K562 (cell line): Measurements from ENCODE around the gene LLCFC1. TPM values are rescaled to one million over a fixed set of nuclear protein-coding genes. Genes with fewer than 3 reads are reported as not detected.

Experiments used
- ATAC-seq: fragments of 200-7000 bp; cut with Tn5 transposase; 3 replicates; pipeline ENCODE4 v1.9.1; 2020; ENCODE audit warnings: moderate library complexity
- BruUV-seq: library from RNA; stranded (reverse); fragments of 400-500 nt; replicated peaks from 2 replicates; lab custom pipeline; 2021; lab: Mats Ljungman, UMichigan
- CTCF ChIA-PET: fragments of 300-600 bp; formaldehyde crosslinking; extraction: SDS; loops from one replicate; lab custom pipeline; 2021; ENCODE audit warnings: low intra/inter-chr PET ratio; lab: Yijun Ruan, JAX
- POLR2A ChIA-PET: fragments of 300-600, 350-650 bp; sonication (Branson Sonifier 250); formaldehyde crosslinking; extraction: SDS; loops from one replicate; lab custom pipeline; 2021; ENCODE audit warnings: antibody characterized with exemption, inconsistent platforms; lab: Yijun Ruan, JAX
- DNase-seq, 4 experiments: peaks; one replicate each; pipeline versions ENCODE4 v3.0.0 to v3.0.0-alpha.2; 2011 to 2018; ENCODE audit warnings: low spot score in 3 of 4, mixed read lengths in 3 of 4; ENCODE audit errors: extremely low read depth in 1 of 4
- FAIRE-seq: peaks from 2 replicates; lab custom pipeline; 2011; peaks lifted over from hg19 to GRCh38; lab: Jason Lieb, UNC
- H2AFZ ChIP-seq: 2 replicates; pipeline ENCODE4 v1.6.0; 2011; ENCODE audit warnings: low read depth, low read length, control low read depth, inconsistent platforms
- H3K27ac ChIP-seq: fragments of 200-600 bp; 3 replicates; pipeline ENCODE4 v1.8.0; 2011; ENCODE audit warnings: low read depth, mild to moderate bottlenecking, control low read depth, inconsistent platforms, low read length, moderate library complexity, mixed read lengths; ENCODE audit errors: extremely low read depth
- H3K27me3 ChIP-seq, 2 experiments: fragments of 300-600 bp in 1 of 2; 2 replicates in 1 of 2; 3 replicates in 1 of 2; pipeline versions ENCODE4 v1.6.0 to v1.8.0; 2011; ENCODE audit warnings: inconsistent platforms in 2 of 2, low read length in 2 of 2, mild to moderate bottlenecking in 1 of 2, mixed read lengths in 1 of 2, moderate library complexity in 1 of 2; ENCODE audit not compliant: control insufficient read depth in 2 of 2, insufficient read depth in 2 of 2
- H3K36me3 ChIP-seq: fragments of 300-600 bp; 3 replicates; pipeline ENCODE4 v1.8.0; 2011; ENCODE audit warnings: mild to moderate bottlenecking, low read length, inconsistent platforms; ENCODE audit not compliant: control insufficient read depth, insufficient read depth
- H3K4me1 ChIP-seq, 2 experiments: fragments of 200-600 bp in 1 of 2; replicated peaks in 1 of 2; 2 replicates in 1 of 2; 3 replicates in 1 of 2; pipeline versions ENCODE4 v1.5.1 to v1.8.0; 2011; ENCODE audit warnings: inconsistent platforms in 2 of 2, low read length in 2 of 2, mild to moderate bottlenecking in 1 of 2, mixed read lengths in 1 of 2, moderate library complexity in 1 of 2; ENCODE audit not compliant: control insufficient read depth in 2 of 2, insufficient read depth in 2 of 2
- H3K4me2 ChIP-seq: 2 replicates; pipeline ENCODE4 v1.6.1; 2011; ENCODE audit warnings: low read length, control low read depth, inconsistent platforms, mixed read lengths; ENCODE audit not compliant: insufficient read depth
- H3K4me3 ChIP-seq: fragments of 200-600 bp; sonication (generic), shearing (Covaris generic); 2 replicates; pipeline ENCODE4 v1.5.1; 2016; ENCODE audit warnings: control low read depth, inconsistent platforms
- H3K79me2 ChIP-seq: fragments of 200-600 bp; 3 replicates; pipeline ENCODE4 v1.8.0; 2011; ENCODE audit warnings: low read length, inconsistent platforms; ENCODE audit not compliant: control insufficient read depth, insufficient read depth
- H3K9ac ChIP-seq, 2 experiments: 2 replicates each; pipeline versions ENCODE4 v1.6.0 to v1.6.1; 2011; ENCODE audit warnings: low read depth in 2 of 2, low read length in 2 of 2, control low read depth in 1 of 2, inconsistent platforms in 1 of 2, mild to moderate bottlenecking in 1 of 2, mixed read lengths in 1 of 2; ENCODE audit not compliant: insufficient read depth in 1 of 2
- H3K9me1 ChIP-seq: one replicate; pipeline ENCODE4 v1.6.0; 2011; ENCODE audit warnings: inconsistent platforms, mild to moderate bottlenecking, low read length, moderate library complexity; ENCODE audit not compliant: control insufficient read depth, insufficient read depth
- H3K9me3 ChIP-seq: replicated peaks from 2 replicates; pipeline ENCODE4 v1.5.1; 2011; ENCODE audit warnings: low read depth, low read length, inconsistent platforms; ENCODE audit not compliant: control insufficient read depth, insufficient read depth
- H4K20me1 ChIP-seq: replicated peaks from 2 replicates; pipeline ENCODE4 v1.6.1; 2011; ENCODE audit warnings: low read length, inconsistent platforms, mixed read lengths; ENCODE audit not compliant: control insufficient read depth, insufficient read depth
- ARID2 ChIP-seq: fragments of 450-650 bp; IDR thresholded peaks from 2 replicates; pipeline ENCODE4 v1.6.1; 2017; ENCODE audit warnings: antibody characterized with exemption, mild to moderate bottlenecking
- BMI1 ChIP-seq: fragments of 150-350 bp; IDR thresholded peaks from 2 replicates; pipeline ENCODE4 v1.6.1; 2014; ENCODE audit warnings: low read length
- CBX5 ChIP-seq: IDR thresholded peaks from 2 replicates; pipeline ENCODE4 v1.6.1; 2014; ENCODE audit warnings: low read depth, borderline replicate concordance
- CHCHD3 ChIP-seq: fragments of 250-450 bp; sonication (Bioruptor Pico); IDR thresholded peaks from 2 replicates; pipeline ENCODE4 v2.1.2; 2022; ENCODE audit warnings: mild to moderate bottlenecking
- E2F8 ChIP-seq: fragments of 450-650 bp; IDR thresholded peaks from 2 replicates; pipeline ENCODE4 v1.7.1; 2018; ENCODE audit warnings: mild to moderate bottlenecking, low read depth; ENCODE audit not compliant: partially characterized antibody
- FOXK2 ChIP-seq, 2 experiments: fragments of 450-650 bp; IDR thresholded peaks in 1 of 2; conservative IDR thresholded peaks in 1 of 2; 2 replicates each; pipeline ENCODE4 v1.6.1; 2016; ENCODE audit warnings: low read depth in 2 of 2, mild to moderate bottlenecking in 1 of 2
- FOXP4 ChIP-seq: sonication (generic); formaldehyde crosslinking; IDR thresholded peaks from 2 replicates; pipeline ENCODE4 v1.8.0; 2022; ENCODE audit warnings: mild to moderate bottlenecking, missing genetic modification reagents, borderline replicate concordance
- MYBL2 ChIP-seq, 2 experiments: fragments of 450-650 bp in 1 of 2; sonication (generic) in 1 of 2; formaldehyde crosslinking in 1 of 2; IDR thresholded peaks; 2 replicates each; pipeline versions ENCODE4 v1.6.1 to v1.8.1; 2017 to 2022; ENCODE audit warnings: borderline replicate concordance in 1 of 2, inconsistent platforms in 1 of 2, low read depth in 1 of 2, mild to moderate bottlenecking in 1 of 2, missing genetic modification reagents in 1 of 2, moderate library complexity in 1 of 2
- PHF8 ChIP-seq: fragments of 200-600 bp; sonication (generic); IDR thresholded peaks from 2 replicates; pipeline ENCODE4 v1.6.1; 2012; ENCODE audit warnings: mixed run types, mild to moderate bottlenecking, inconsistent platforms, low read length, moderate library complexity, borderline replicate concordance
- PTBP1 ChIP-seq: fragments of 200-400 bp; formaldehyde crosslinking; IDR thresholded peaks from 2 replicates; pipeline ENCODE4 v1.6.1; 2017; ENCODE audit warnings: low read depth, low read length
- SRF ChIP-seq, 2 experiments: fragments of 250-450, 450-650 bp in 1 of 2; sonication (Bioruptor Pico) in 1 of 2; sonication (generic) in 1 of 2; formaldehyde crosslinking; IDR thresholded peaks; 2 replicates each; pipeline versions ENCODE4 v1.5.0 to v1.5.1; 2020 to 2022; ENCODE audit warnings: mild to moderate bottlenecking in 1 of 2, missing genetic modification reagents in 1 of 2
- THRA ChIP-seq: fragments of 450-650 bp; IDR thresholded peaks from 2 replicates; pipeline ENCODE4 v1.6.1; 2017; ENCODE audit warnings: mild to moderate bottlenecking, moderate library complexity
- ZEB2 ChIP-seq: fragments of 450-650 bp; IDR thresholded peaks from 2 replicates; pipeline ENCODE4 v1.6.1; 2016
- ZFP30 ChIP-seq: fragments of 250-450 bp; sonication (Bioruptor Pico); IDR thresholded peaks from 2 replicates; pipeline ENCODE4 v1.8.0; 2022; ENCODE audit warnings: moderate library complexity, mild to moderate bottlenecking, inconsistent platforms, borderline replicate concordance
- ZNF197 ChIP-seq: fragments of 200-800 bp; sonication (Bioruptor generic); IDR thresholded peaks from 2 replicates; pipeline ENCODE4 v1.6.1; 2016; ENCODE audit warnings: low read depth, missing genetic modification characterization, missing compliant biosample characterization
- ZNF217 ChIP-seq: sonication (generic); formaldehyde crosslinking; IDR thresholded peaks from 2 replicates; pipeline ENCODE4 v1.8.0; 2022; ENCODE audit warnings: mild to moderate bottlenecking, missing genetic modification reagents
- ZNF23 ChIP-seq: fragments of 250-450 bp; sonication (Bioruptor Pico); IDR thresholded peaks from 2 replicates; pipeline ENCODE4 v1.4.0; 2020; ENCODE audit warnings: mild to moderate bottlenecking
- WGBS: fragments of 100-300 bp; shearing (Covaris generic); methylation state at CpG from one replicate; pipeline ENCODE4 v1.1.6; 2016; ENCODE audit warnings: low coverage, mixed read lengths; ENCODE audit not compliant: insufficient coverage; ENCODE audit errors: missing lambda C conversion rate; 5-methylcytosine and 5-hydroxymethylcytosine counted together
- in situ Hi-C: fragments of 300-500 bp; cut with MboI; formaldehyde crosslinking; loops from 4 replicates; pipeline ENCODE4 v1.15.0; 2018; ENCODE audit warnings: inconsistent platforms, mixed read lengths
- intact Hi-C: fragments of 100-400 bp; cut with micrococcal nuclease; formaldehyde crosslinking; loops from 2 replicates; pipeline ENCODE4 v1.14.2; 2022
- polyA plus RNA-seq, 8 experiments: library from polyadenylated mRNA; depleted of rRNA in 4 of 8; stranded (reverse) in 5 of 8; unstranded in 3 of 8; fragments of >200 nt; fragmentation: Nextera tagmentation in 2 of 8; fragmentation: Illumina TruSeq in 1 of 8; extraction: Ambion mirVana in 2 of 8; extraction: Trizol in 1 of 8; gene quantifications; 2 replicates each; pipeline versions ENCODE4 v1.2.1 to v1.2.3, GENCODE V29; 2011 to 2014; ENCODE audit warnings: inconsistent platforms in 1 of 8, missing spikeins in 1 of 8
- total RNA-seq, 7 experiments: library from RNA; depleted of rRNA in 6 of 7; stranded (reverse); fragments of >200 nt in 6 of 7; fragmentation: Illumina TruSeq in 2 of 7; extraction: Trizol in 2 of 7; gene quantifications; 2 replicates each; pipeline versions ENCODE4 v1.2.1 to v1.2.3, GENCODE V29; 2011 to 2021; ENCODE audit warnings: low replicate concordance in 1 of 7

The LLCFC1 gene
- total and polyA plus RNA-seq, 9 of the 15 experiments (the other 6 are each of a cell fraction or from before 2014, with no cell fraction given) = not detected

GRCh38 chr7:142915315-142915714, 24.0 kb upstream of the LLCFC1 start:
- Histone ChIP-seq H3K4me2 (no peak overlapping the region), H3K36me3 (no peaks in the 10 kb centered on the region), H3K9me1 (no peaks in the 10 kb centered on the region), H3K79me2 (no peaks in the 10 kb centered on the region), H3K9ac (no peak overlapping the region), H3K4me3 (no peak overlapping the region), H3K27me3 (peaks cover 8 to 48% of the 10 kb centered on the region in 2 experiments; a peak in 4 of 5 replicates), H3K27ac (no peak overlapping the region), H3K9me3 (no peaks in the 10 kb centered on the region), H4K20me1 (no peaks in the 10 kb centered on the region), H2AFZ (no peak overlapping the region), H3K4me1 (no peaks in the 10 kb centered on the region)
- WGBS = under 1% methylated on average over 8 of the region's 8 CpGs
- ATAC-seq (peak; percentile 35; the same call in 1 of the 3 replicates), DNase-seq (no peak), FAIRE-seq (no peak)
- BruUV-seq = no TSS peak
- POLR2A ChIA-PET = interaction anchor here (0.8 kb wide), 1 partner anchor 13 kb away, joined by 3 read pairs; no protein-coding TSS in a partner anchor
- in situ Hi-C loops (no loop called here), intact Hi-C loops (no loop called here)
- CTCF ChIA-PET = no interaction called here
- TF ChIP-seq ZNF197 (no peak), ZEB2 (no peak), BMI1 (no peak), FOXK2 (conservative IDR thresholded peaks at IDR 0.05 in 1 of 2, IDR thresholded peaks at IDR 0.05 in 1 of 2; ENCODE audit: low read depth in 2 of 2) (no peak), PHF8 (no peak; the same call in 1 of the 2 replicates), FOXP4 (CRISPR knock-in tag) (no peak), ZNF217 (CRISPR knock-in tag) (no peak), ZFP30 (no peak), THRA (no peak), CHCHD3 (CRISPR knock-in tag) (no peak), CBX5 (no peak), SRF (CRISPR knock-in tag; IDR thresholded peaks at IDR 0.05) (no peak), PTBP1 (no peak), ZNF23 (no peak), ARID2 (no peak), MYBL2 (IDR thresholded peaks at IDR 0.05; ENCODE audit: low read depth) (no peak), MYBL2 (CRISPR knock-in tag; IDR thresholded peaks at IDR 0.05; ENCODE audit: borderline replicate concordance) (no peak), E2F8 (no peak)
